ENCODE measurements around the gene CAMK1D. TPM values are rescaled to one million over a fixed set of nuclear protein-coding genes. Genes with fewer than 3 reads are reported as not detected.

Gene CAMK1D
- total and polyA plus RNA-seq, 2 of the 4 experiments (the other 2 are of a cell fraction): 5.0 to 5.3 TPM

- Histone ChIP-seq H3K9ac (ENCODE audit: low read depth, low read length) (no peak overlapping the region), H3K56ac (ENCODE audit: extremely low read depth, insufficient read depth, low read length) (no peak overlapping the region), H2BK5ac (ENCODE audit: low read depth, low read length, poor library complexity, severe bottlenecking) (peak overlapping the region; percentile 71), H3K79me1 (ENCODE audit: low read depth in 1 of 2, low read length in 2 of 2) (0 out of 4 replicates have a peak, but pooled peaks cover 0 to 4% of the 10 kb centered on the region in 2 experiments), H3K9me3 (ENCODE audit: control insufficient read depth, insufficient read depth, low read length) (no peaks in the 10 kb centered on the region), H4K5ac (ENCODE audit: low read depth, low read length) (peak overlapping the region; percentile 85), H2AFZ (replicated peaks; ENCODE audit: low read length, poor library complexity) (peak overlapping the region; percentile 55), H3K4me3 (ENCODE audit: insufficient read depth, low read depth, low read length) (no peak overlapping the region), H2BK15ac (ENCODE audit: low read depth, low read length) (peak overlapping the region; percentile 82), H3K18ac (ENCODE audit: low read depth, low read length) (peak overlapping the region; percentile 84), H3K9me1 (ENCODE audit: insufficient read depth, low read length) (peaks cover 19% of the 10 kb centered on the region), H4K20me1 (ENCODE audit: insufficient read depth, low read length) (no peaks in the 10 kb centered on the region), H4K91ac (ENCODE audit: insufficient read depth, low read depth, low read length) (peak overlapping the region; percentile 84), H2AK5ac (ENCODE audit: low read depth, low read length) (peak overlapping the region; percentile 80), H3K4ac (ENCODE audit: low read depth, low read length) (peak overlapping the region; percentile 76), H2BK20ac (ENCODE audit: low read depth, low read length) (peak overlapping the region; percentile 63), H3K14ac (replicated peaks; ENCODE audit: low read depth, low read length) (peak overlapping the region; percentile 75), H3K4me1 (ENCODE audit: control insufficient read depth, insufficient read depth, low read length) (peaks cover 28% of the 10 kb centered on the region), H3K27ac (ENCODE audit: insufficient read depth, low read length) (no peak overlapping the region; the same call in 1 of the 2 replicates), H2AK9ac (replicated peaks; ENCODE audit: low read depth, low read length, poor library complexity) (peak overlapping the region; percentile 75), H3K36me3 (ENCODE audit: control insufficient read depth, insufficient read depth, low read length) (no peaks in the 10 kb centered on the region), H4K8ac (ENCODE audit: low read depth in 2 of 2, low read length in 2 of 2) (peak overlapping the region; percentile 68; a peak in 3 of 4 replicates), H2BK120ac (ENCODE audit: low read depth, low read length) (peak overlapping the region; percentile 98), H3K27me3 (ENCODE audit: control insufficient read depth, insufficient read depth, low read length) (no peaks in the 10 kb centered on the region), H3K4me2 (ENCODE audit: low read depth, low read length) (no peak overlapping the region), H3K23ac (ENCODE audit: low read depth, low read length) (peak overlapping the region; percentile 18; the same call in 1 of the 2 replicates)
- DNase-seq (no peak), ATAC-seq (ENCODE audit: low read depth) (no peak)
- WGBS, 2 experiments (ENCODE audit: extremely low coverage in 2 of 2, insufficient read length in 1 of 2): 100% methylated on average over 2 of the region's 9 CpGs; no CpG with 5 or more reads in 1 of the 2 experiments
- intact Hi-C loops (cut with micrococcal nuclease): no loop called here
- in situ Hi-C loops (cut with MboI; ENCODE audit: low sequenced_read_pairs): loop anchor here (25.0 kb wide), 1 partner anchor 360 kb away; no protein-coding TSS in a partner anchor
- ChIA-PET CTCF (interaction anchor here (1.1 kb wide), 1 partner anchor 431 kb away, joined by 3 read pairs; no protein-coding TSS in a partner anchor), POLR2A (ENCODE audit: unreplicated experiment) (no interaction called here)
- dilution Hi-C loops (cut with HindIII; ENCODE audit: low sequenced_read_pairs, unreplicated experiment): no loop called here
- BruUV-seq (replicated peaks): no TSS peak
- no peak for TF ChIP-seq NFE2L2 (IDR thresholded peaks at IDR 0.05; ENCODE audit: low read depth, low read length)
- no peak for TF ChIP-seq MXI1 (IDR thresholded peaks at IDR 0.05; ENCODE audit: borderline replicate concordance, low read depth, low read length)
- TF ChIP-seq RFX5 (IDR thresholded peaks at IDR 0.05; ENCODE audit: low read depth, low read length): no peak
- no peak for TF ChIP-seq RAD21 (IDR thresholded peaks at IDR 0.05; ENCODE audit: low read length)
- no peak for TF ChIP-seq CTCF (conservative IDR thresholded peaks at IDR 0.05; ENCODE audit: low read depth, low read length)
- TF ChIP-seq CHD1 (IDR thresholded peaks at IDR 0.05; ENCODE audit: low read depth, low read length): no peak
- TF ChIP-seq SMC3 (IDR thresholded peaks at IDR 0.05; ENCODE audit: low read depth, low read length): no peak
- no peak for TF ChIP-seq CEBPB (IDR thresholded peaks at IDR 0.05; ENCODE audit: low read depth, low read length)
- TF ChIP-seq USF2 (IDR thresholded peaks at IDR 0.05; ENCODE audit: low read depth, low read length): no peak
- no peak for TF ChIP-seq MAFK (IDR thresholded peaks at IDR 0.05; ENCODE audit: low read depth, low read length)
- no peak for TF ChIP-seq BHLHE40 (IDR thresholded peaks at IDR 0.05; ENCODE audit: low read depth, low read length)
- TF ChIP-seq MAZ (IDR thresholded peaks at IDR 0.05; ENCODE audit: borderline replicate concordance, low read depth, low read length): no peak
- no peak for TF ChIP-seq RCOR1 (IDR thresholded peaks at IDR 0.05; ENCODE audit: insufficient replicate concordance, low read length)
- no peak for TF ChIP-seq FOS (IDR thresholded peaks at IDR 0.05; ENCODE audit: low read depth, low read length)
- TF ChIP-seq ELK1 (IDR thresholded peaks at IDR 0.05; ENCODE audit: borderline replicate concordance, low read depth, low read length): no peak
- TF ChIP-seq POLR2A (IDR thresholded peaks at IDR 0.05; ENCODE audit: low read depth, low read length): no peak
These were observed 352.9 kb downstream of the CAMK1D start for GRCh38 chr10:12702215-12702770.

Data from IMR-90 (cell line).